Mucosa of descending colon (tissue), 3 donors: ENCODE data around the gene BRIX1. TPM values are rescaled to one million over a fixed set of nuclear protein-coding genes. Genes with fewer than 3 reads are reported as not detected.

ENCODE experiments used
- ATAC-seq: fragments of 200-7000 bp; cut with Tn5 transposase; one replicate; pipeline ENCODE4 v1.9.1; 2020; ENCODE audit warnings: mild to moderate bottlenecking, moderate library complexity
- DNase-seq, 3 donors: peaks; one replicate each; pipeline ENCODE4 v3.0.0-alpha.2; 2020
- H3K36me3 ChIP-seq: fragments of 200-600 bp; one replicate; pipeline ENCODE4 v1.8.0; 2021; ENCODE audit warnings: low read depth, mild to moderate bottlenecking
- H3K4me1 ChIP-seq: fragments of 200-600 bp; one replicate; pipeline ENCODE4 v1.8.0; 2021; ENCODE audit warnings: low read depth, mild to moderate bottlenecking
- H3K4me3 ChIP-seq: fragments of 200-600 bp; one replicate; pipeline ENCODE4 v1.8.0; 2021; ENCODE audit warnings: mild to moderate bottlenecking
- H3K9me3 ChIP-seq: fragments of 200-600 bp; one replicate; pipeline ENCODE4 v1.8.0; 2021; ENCODE audit warnings: mild to moderate bottlenecking
- CTCF ChIP-seq: fragments of 200-600 bp; IDR thresholded peaks from one replicate; pipeline ENCODE4 v1.8.0; 2022; ENCODE audit warnings: antibody characterized with exemption, mild to moderate bottlenecking
- intact Hi-C, 2 donors: fragments of 100-400 bp; cut with DNase I in 1 of 2; cut with micrococcal nuclease in 1 of 2; formaldehyde crosslinking; loops; one replicate each; pipeline versions ENCODE4 v1.11.0 to v1.11.1; 2022; cut with DNase I, micrococcal nuclease
- total RNA-seq, 3 donors: library from RNA; stranded (reverse); fragmentation: NEBNext Ultra II Directional in 2 of 3; extraction: Animal tissue kit (Norgen Biotek cat#: 25700) in 2 of 3; gene quantifications; one replicate each; pipeline versions ENCODE4 v1.2.1 to v1.2.4, GENCODE V29; 2021 to 2023
- donor health status: DM: no; HTN: no; CAD: no; lungs with moderate emphysema.
- donor health status: DM: no; HTN: no; CAD: no.
- donor health status: DM: no; HTN: yes; CAD: no.

BRIX1 gene
- total RNA-seq, 3 donors from 2014 or later = 10.7 to 19.2 (median 18.2) TPM

GRCh38 chr5:34899066-34899465 lies 16.4 kb upstream of the BRIX1 start:
- Histone ChIP-seq H3K4me3 (no peak overlapping the region), H3K9me3 (no peaks in the 10 kb centered on the region), H3K36me3 (no peaks in the 10 kb centered on the region), H3K4me1 (no peaks in the 10 kb centered on the region)
- intact Hi-C loops = loop anchor here in 1 of 2 donors (5.0 kb wide), 1 partner anchor 412 kb away; no protein-coding TSS in a partner anchor
- no peak for ATAC-seq
- no peak for TF ChIP-seq CTCF
- no peak for DNase-seq

GRCh38 chr5:34900652-34901051 lies 14.9 kb upstream of the BRIX1 start:
- TF ChIP-seq CTCF = no peak
- ATAC-seq (no peak), DNase-seq (no peak)
- Histone ChIP-seq H3K36me3 (no peaks in the 10 kb centered on the region), H3K4me1 (no peaks in the 10 kb centered on the region), H3K9me3 (no peaks in the 10 kb centered on the region), H3K4me3 (no peak overlapping the region)
- intact Hi-C loops = no loop called here

- ATAC-seq (no peak), DNase-seq (no peak)
- TF ChIP-seq CTCF = no peak
- intact Hi-C loops = no loop called here
- no peak overlapping the region for H3K4me3 ChIP-seq
- no peaks in the 10 kb centered on the region for H3K9me3 ChIP-seq
- H3K36me3 ChIP-seq = no peaks in the 10 kb centered on the region
- H3K4me1 ChIP-seq = no peaks in the 10 kb centered on the region
Measured at GRCh38 chr5:34903260-34903659, 12.3 kb upstream of the BRIX1 start.

- Histone ChIP-seq H3K9me3 (no peaks in the 10 kb centered on the region), H3K4me3 (no peak overlapping the region), H3K36me3 (no peaks in the 10 kb centered on the region), H3K4me1 (no peaks in the 10 kb centered on the region)
- TF ChIP-seq CTCF = no peak
- ATAC-seq (no peak), DNase-seq (no peak)
- intact Hi-C loops = no loop called here
Measured at GRCh38 chr5:34905564-34905963, 9.9 kb upstream of the BRIX1 start.

GRCh38 chr5:34913072-34913471 lies 2.4 kb upstream of the BRIX1 start:
- Histone ChIP-seq H3K4me1 (peaks cover 23% of the 10 kb centered on the region), H3K36me3 (no peaks in the 10 kb centered on the region), H3K4me3 (no peak overlapping the region), H3K9me3 (no peaks in the 10 kb centered on the region)
- DNase-seq (no peak), ATAC-seq (no peak)
- no peak for TF ChIP-seq CTCF
- intact Hi-C loops = no loop called here

GRCh38 chr5:34914671-34915138 lies 806 bp upstream of the BRIX1 start:
- ATAC-seq (peak; percentile 15), DNase-seq (peak; percentile 33 to 62 (median 49))
- Histone ChIP-seq H3K9me3 (no peaks in the 10 kb centered on the region), H3K4me1 (peaks cover 23% of the 10 kb centered on the region), H3K36me3 (no peaks in the 10 kb centered on the region), H3K4me3 (peak overlapping the region; percentile 91)
- TF ChIP-seq CTCF = no peak
- intact Hi-C loops = no loop called here
